NAMALWA (cell line): ENCODE measurements around the gene SLC25A28.

Source experiments
- DNase-seq: peaks from one replicate; pipeline ENCODE4 v3.0.0-alpha.2; 2015; ENCODE audit warnings: low spot score

Gene SLC25A28, protein sequence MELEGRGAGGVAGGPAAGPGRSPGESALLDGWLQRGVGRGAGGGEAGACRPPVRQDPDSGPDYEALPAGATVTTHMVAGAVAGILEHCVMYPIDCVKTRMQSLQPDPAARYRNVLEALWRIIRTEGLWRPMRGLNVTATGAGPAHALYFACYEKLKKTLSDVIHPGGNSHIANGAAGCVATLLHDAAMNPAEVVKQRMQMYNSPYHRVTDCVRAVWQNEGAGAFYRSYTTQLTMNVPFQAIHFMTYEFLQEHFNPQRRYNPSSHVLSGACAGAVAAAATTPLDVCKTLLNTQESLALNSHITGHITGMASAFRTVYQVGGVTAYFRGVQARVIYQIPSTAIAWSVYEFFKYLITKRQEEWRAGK

GRCh38 chr10:99619851-99620710 lies at the start of gene SLC25A28:
Gene SLC25A28 (minus strand): TSS chr10:99620439. CDS start chr10:99620335, 104 bp downstream.
- peak; percentile 100 for DNase-seq

GRCh38 chr10:99667108-99667751 lies 47.0 kb upstream of the SLC25A28 start:
- no peak for DNase-seq

- DNase-seq = no peak
Measured at GRCh38 chr10:99665304-99665703, 45.1 kb upstream of the SLC25A28 start.

GRCh38 chr10:99661377-99661763 lies 41.1 kb upstream of the SLC25A28 start:
- no peak for DNase-seq

DNA sequence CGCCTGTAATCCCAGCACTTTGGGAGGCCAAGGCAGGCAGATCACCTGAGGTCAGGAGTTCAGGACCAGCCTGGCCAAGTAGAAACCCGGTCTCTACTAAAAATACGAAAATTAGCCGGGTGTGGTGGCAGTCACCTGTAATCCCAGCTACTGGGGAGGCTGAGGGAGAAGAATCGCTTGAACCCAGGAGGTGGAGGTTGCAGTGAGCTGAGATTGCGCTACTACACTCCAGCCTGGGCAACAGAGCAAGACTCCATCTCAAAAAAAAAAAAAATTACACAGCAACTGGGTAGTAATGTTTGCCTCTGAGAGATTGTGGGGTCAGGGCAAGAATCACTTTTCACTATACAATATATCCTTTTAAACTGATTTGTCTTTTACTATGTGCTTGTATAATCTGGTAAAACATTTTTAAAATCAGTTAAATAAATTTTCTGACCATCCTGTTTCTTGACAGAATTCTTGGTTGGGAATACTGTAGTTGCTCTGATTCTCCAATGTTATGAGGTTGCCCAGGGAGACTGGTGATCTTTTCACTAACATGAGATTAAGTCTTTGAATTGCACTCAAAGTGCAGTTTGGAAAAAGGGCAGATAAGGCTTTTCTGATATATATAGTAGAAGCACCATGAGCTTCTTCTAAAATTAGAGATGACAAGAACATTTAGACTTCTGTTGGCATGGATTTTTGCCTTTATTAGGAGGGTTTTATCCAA lies 40.6 kb upstream of the SLC25A28 start:
- DNase-seq = no peak

DNA sequence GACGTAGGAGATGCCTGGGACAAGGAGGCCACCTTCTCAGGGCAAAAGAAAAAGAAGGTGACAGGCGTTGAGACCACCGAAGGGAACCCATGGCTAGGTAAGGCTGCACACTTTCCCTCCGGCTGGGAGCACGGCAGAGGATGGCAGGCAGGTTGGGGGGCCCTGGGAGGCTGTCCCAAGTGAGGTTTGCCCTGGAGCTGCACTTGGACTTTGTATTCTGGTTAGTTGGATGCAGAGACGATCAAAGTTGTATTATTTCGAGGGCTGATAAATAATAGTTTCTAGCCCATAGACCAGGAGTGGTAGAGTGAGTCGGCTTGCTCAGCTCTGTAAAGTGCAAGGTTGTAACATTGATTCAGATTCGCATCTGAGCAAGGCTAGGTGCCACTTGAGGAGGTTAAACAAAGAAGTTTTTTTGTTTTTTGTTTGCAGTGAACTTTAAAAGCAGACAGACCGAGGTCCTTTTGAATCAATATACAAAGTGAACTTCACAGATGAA lies 39.7 kb upstream of the SLC25A28 start:
- no peak for DNase-seq

DNA sequence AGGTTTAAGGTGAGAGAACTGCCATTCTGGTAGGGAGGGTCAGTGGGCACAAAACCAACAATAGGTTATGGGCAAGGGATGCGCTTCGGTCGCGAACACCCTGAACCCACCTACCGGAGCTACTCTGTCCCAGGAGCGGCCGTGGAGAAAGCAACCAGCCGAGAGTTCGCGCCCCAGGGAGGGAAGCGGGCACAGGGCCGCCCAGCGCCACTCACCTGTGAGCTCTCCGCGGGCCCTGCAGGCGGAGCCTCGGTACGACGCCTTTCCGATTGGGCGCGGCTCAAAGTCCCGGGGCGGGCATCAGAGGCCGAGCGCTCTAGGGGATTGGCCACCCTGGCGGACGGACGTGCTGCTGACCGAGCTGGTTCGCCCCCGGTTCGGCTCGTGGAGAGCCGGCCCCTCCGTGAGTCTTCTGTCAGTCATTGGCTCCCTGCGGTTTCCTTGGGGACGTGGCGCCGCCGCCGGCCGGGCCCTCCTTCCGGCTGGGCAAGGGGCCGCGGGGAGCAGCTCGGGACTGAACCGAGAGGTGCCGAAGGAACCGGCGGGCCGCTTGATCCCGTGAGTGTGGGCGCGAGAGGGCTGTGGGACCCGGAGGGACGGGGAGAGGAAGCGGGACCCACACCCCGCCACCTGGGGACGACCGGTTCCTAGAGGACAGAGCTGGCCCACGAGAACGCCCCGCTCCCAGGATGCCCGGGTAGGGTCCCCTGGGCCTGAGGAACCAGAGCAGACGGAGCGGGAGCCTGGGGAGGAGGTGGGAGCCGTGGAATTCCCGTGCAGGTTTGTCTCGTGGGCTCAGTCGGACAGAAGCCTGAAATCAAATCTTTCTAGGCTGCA lies 39.0 kb upstream of the SLC25A28 start, which contains the start of gene ENTPD7:
TSS of gene ENTPD7 (plus strand) at position 479 of the 837 bp plus-strand sequence. CDS start 448 bp downstream, outside the sequence.
- DNase-seq = peak; percentile 93

DNA sequence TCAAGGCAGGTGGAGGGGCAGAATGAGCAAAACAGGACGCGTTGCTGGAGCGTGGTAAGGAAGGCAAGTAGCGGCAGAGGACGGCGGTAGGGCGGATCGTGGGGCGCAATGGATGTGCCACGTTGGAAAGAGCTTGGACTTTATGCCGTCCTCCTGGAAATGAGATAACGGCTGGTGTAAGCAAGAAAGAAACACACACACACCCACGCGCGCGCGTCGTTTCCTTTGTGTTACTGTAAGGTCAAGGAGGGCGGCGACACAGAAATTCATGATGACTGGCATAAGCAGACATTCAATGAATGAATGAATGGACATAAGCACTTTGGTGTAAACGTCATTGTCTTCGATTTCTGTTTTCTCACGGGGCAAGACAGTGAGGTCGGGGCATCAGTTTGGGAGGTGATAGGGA lies 38.4 kb upstream of the SLC25A28 start:
- DNase-seq = no peak

- DNase-seq = no peak
Measured at GRCh38 chr10:99656199-99657064, 36.2 kb upstream of the SLC25A28 start.

DNA sequence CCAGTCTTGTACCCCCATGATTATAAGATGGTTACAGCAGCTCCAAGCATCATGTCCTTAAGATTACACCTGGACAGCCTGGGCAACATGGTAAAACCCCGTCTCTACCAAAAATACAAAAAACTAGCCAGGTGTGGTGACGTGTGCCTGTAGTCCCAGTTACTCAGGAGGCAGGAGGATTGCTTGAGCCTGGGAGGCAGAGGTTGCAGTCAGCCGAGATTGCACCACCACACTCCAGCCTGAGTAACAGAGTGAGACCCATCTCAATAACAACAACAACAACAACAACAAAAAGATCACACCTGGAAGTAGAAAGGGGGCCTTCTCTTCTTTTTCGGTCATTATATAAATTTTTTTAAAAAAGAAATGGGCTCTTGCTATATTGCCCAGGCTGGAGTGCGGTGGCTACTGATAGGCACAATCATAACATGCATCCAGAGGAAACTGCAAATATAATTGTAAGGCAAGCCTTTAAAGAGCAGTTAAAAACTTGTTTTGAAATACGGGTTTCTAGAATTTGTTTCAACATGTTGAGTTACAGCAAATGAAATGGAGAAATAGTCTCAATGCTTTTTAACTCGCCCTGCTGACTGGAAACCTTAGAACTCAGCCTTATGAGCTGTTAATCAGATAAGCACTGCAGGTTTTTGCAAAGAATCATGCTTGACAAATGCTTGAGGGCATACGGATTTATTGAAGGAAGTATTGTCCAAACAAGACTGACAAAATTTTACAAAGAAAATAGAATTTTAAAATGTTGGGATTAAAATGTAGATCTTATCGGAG lies 34.3 kb upstream of the SLC25A28 start:
- no peak for DNase-seq

- DNase-seq = no peak
Measured at GRCh38 chr10:99652800-99653390, 32.7 kb upstream of the SLC25A28 start.

- no peak for DNase-seq
Measured at GRCh38 chr10:99648717-99649116, 28.5 kb upstream of the SLC25A28 start.

GRCh38 chr10:99647601-99648151 lies 27.4 kb upstream of the SLC25A28 start:
- no peak for DNase-seq

- DNase-seq = no peak
Measured at GRCh38 chr10:99633832-99634231, 13.6 kb upstream of the SLC25A28 start.

- DNase-seq = no peak
Measured at GRCh38 chr10:99631496-99631895, 11.3 kb upstream of the SLC25A28 start.

DNA sequence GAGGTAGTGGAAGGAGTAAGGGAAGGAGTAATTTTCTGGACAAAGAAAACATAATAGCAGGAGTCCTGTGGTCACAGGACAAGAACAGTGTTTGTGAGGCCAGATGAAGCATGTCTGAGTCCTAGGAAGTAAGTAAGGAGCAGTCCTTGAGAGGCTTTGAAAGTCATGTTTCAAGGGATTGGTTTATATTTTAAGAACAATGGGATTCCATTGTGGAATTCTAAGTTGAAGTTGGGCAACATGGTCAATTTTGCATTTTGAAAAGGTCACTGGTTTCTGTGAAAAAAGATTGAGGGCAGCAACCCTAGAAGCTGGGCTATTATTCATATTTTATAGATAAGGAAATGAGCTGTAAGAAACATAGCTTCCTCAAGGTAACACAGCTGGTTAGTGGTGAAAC lies 10.8 kb upstream of the SLC25A28 start:
- no peak for DNase-seq

DNA sequence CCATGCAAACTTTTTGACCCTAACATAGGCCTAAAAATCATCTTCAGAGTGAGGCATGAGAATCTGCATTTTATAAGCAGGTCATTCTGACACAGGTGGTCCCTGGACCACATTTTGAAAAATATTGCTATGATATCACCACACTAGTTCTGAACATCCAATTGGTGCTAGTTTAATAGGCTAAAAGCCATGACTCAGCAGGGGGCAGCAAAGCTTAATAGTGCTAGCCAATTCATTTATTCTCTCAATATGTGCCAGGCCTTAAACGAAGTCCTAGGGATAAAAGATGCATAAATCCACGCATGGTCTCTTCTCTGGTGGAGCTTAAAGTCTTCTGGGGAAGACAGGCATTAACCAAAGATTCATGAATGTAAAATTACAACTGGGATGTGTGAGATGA lies 10.2 kb upstream of the SLC25A28 start:
- DNase-seq = peak; percentile 49

- no peak for DNase-seq
Measured at GRCh38 chr10:99629625-99629978, 9.4 kb upstream of the SLC25A28 start.
